Measurements from ENCODE around the gene PRAMEF12. TPM values are rescaled to one million over a fixed set of nuclear protein-coding genes. Genes with fewer than 3 reads are reported as not detected.

PRAMEF12 gene
- total RNA-seq, 2 donors from 2014 or later, result not detected

DNA sequence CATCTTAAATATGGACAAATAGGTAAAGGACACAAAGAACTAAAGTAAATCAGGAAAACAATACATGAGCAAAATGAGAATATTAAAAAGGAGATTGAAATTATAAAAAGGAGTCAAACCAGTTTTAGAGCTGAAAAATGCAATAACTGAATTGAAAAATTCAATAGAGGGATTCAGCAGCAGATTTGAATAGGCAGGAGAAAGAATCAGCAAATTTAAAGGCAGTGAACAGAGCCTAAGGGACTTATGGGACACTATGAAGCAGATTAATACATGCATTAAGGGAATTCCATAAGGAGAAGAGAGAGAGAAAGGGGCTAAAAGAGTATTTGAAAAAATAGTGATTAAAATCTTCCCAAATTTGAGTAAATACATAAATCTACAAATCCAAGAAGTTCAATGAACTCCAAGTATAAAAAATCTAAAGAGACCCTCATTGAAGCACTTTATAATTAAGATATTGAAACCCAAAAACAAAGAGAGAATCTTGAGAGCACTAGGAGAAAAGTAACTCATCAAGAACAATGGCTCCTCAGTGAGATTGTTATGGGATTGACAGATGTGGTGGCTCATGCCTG is 24.7 kb upstream of the PRAMEF12 start:
- no peak overlapping the region for H3K4me3 ChIP-seq (ENCODE audit: low read length)
- Mint-ChIP-seq H3K27me3 (ENCODE audit: insufficient read depth) (no peaks in the 10 kb centered on the region), H3K27ac (no peak overlapping the region), H3K4me3 (no peak overlapping the region), H3K4me1 (no peaks in the 10 kb centered on the region), H3K9me3 (peaks cover 9% of the 10 kb centered on the region), H3K36me3 (ENCODE audit: low read depth) (no peaks in the 10 kb centered on the region)
- peaks cover 14% of the 10 kb centered on the region for H3K9me3 ChIP-seq (ENCODE audit: control insufficient read depth, low read length)
- H3K9ac ChIP-seq (ENCODE audit: extremely low read depth, low read length, poor library complexity, severe bottlenecking), result no peak overlapping the region
- no peaks in the 10 kb centered on the region for H3K4me1 ChIP-seq (ENCODE audit: control insufficient read depth, insufficient read depth, low read length)
- no peaks in the 10 kb centered on the region for H3K36me3 ChIP-seq (ENCODE audit: control insufficient read depth, insufficient read depth, low read length)
- no peak for DNase-seq
- TF ChIP-seq, protein P1, sequence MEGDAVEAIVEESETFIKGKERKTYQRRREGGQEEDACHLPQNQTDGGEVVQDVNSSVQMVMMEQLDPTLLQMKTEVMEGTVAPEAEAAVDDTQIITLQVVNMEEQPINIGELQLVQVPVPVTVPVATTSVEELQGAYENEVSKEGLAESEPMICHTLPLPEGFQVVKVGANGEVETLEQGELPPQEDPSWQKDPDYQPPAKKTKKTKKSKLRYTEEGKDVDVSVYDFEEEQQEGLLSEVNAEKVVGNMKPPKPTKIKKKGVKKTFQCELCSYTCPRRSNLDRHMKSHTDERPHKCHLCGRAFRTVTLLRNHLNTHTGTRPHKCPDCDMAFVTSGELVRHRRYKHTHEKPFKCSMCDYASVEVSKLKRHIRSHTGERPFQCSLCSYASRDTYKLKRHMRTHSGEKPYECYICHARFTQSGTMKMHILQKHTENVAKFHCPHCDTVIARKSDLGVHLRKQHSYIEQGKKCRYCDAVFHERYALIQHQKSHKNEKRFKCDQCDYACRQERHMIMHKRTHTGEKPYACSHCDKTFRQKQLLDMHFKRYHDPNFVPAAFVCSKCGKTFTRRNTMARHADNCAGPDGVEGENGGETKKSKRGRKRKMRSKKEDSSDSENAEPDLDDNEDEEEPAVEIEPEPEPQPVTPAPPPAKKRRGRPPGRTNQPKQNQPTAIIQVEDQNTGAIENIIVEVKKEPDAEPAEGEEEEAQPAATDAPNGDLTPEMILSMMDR (conservative IDR thresholded peaks at IDR 0.05), result no peak
- H3K27me3 ChIP-seq (ENCODE audit: control insufficient read depth, insufficient read depth, low read length, poor library complexity, severe bottlenecking), result no peaks in the 10 kb centered on the region
- H3K27ac ChIP-seq (ENCODE audit: low read depth, low read length), result no peak overlapping the region

DNA sequence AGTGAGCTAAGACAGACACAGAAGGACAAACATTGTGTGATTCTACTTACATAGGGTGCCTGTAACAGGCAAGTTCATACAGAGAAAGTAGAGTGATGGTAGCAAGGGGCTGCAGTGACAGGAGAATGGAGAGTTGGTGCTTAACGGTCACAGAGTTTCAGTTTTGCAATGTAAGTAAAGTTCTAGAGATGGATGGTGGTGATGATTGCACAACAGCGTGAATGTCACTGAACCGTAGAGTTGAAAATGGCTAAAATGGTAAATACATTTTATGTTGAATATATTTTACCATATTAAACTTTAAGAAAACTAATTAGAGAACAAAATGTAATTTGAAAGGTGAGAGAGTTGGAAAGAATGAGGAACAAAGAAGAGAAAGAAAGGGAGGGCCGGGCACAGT is 18.8 kb upstream of the PRAMEF12 start:
- Mint-ChIP-seq H3K4me1 (no peaks in the 10 kb centered on the region), H3K27ac (no peak overlapping the region), H3K9me3 (no peaks in the 10 kb centered on the region), H3K36me3 (ENCODE audit: low read depth) (no peaks in the 10 kb centered on the region), H3K4me3 (no peak overlapping the region), H3K27me3 (ENCODE audit: insufficient read depth) (no peaks in the 10 kb centered on the region)
- Histone ChIP-seq H3K4me1 (ENCODE audit: control insufficient read depth, insufficient read depth, low read length) (no peaks in the 10 kb centered on the region), H3K4me3 (ENCODE audit: low read length) (no peak overlapping the region), H3K36me3 (ENCODE audit: control insufficient read depth, insufficient read depth, low read length) (no peaks in the 10 kb centered on the region), H3K27ac (ENCODE audit: low read depth, low read length) (no peak overlapping the region), H3K27me3 (ENCODE audit: control insufficient read depth, insufficient read depth, low read length, poor library complexity, severe bottlenecking) (no peaks in the 10 kb centered on the region), H3K9ac (ENCODE audit: extremely low read depth, low read length, poor library complexity, severe bottlenecking) (no peak overlapping the region), H3K9me3 (ENCODE audit: control insufficient read depth, low read length) (no peaks in the 10 kb centered on the region)
- 93 to 100% methylated on average over 1 to 4 of the region's 4 CpGs for WGBS, 2 experiments (ENCODE audit: insufficient coverage in 1 of 2, insufficient read length in 1 of 2)
- TF ChIP-seq, protein P1 (conservative IDR thresholded peaks at IDR 0.05), result no peak
- peak; percentile 10 for DNase-seq

DNA sequence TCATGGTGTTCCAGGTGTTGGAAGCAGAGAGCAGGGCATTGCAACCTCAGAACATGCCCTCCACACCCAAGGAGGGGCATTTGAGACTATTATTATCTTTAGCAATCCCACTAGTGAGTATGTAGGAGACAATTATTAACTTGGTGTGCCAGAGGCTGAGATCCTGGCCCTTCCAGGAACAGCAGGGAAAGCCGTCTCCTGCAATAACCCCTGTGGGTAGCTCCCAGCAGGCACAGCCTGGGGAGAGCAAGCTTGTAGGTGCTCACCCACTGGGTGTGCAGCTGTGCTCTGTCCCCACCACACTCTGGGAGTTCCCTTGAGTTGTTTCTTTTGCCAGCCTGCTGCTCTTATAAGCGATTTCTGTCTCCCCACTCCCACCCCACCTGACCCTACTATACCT is 17.3 kb upstream of the PRAMEF12 start:
- H3K27me3 Mint-ChIP-seq (ENCODE audit: insufficient read depth), result no peaks in the 10 kb centered on the region
- Histone ChIP-seq H3K4me1 (ENCODE audit: control insufficient read depth, insufficient read depth, low read length) (no peaks in the 10 kb centered on the region), H3K9ac (ENCODE audit: extremely low read depth, low read length, poor library complexity, severe bottlenecking) (no peak overlapping the region), H3K9me3 (ENCODE audit: control insufficient read depth, low read length) (no peaks in the 10 kb centered on the region), H3K27ac (ENCODE audit: low read depth, low read length) (no peak overlapping the region), H3K4me3 (ENCODE audit: low read length) (no peak overlapping the region), H3K36me3 (ENCODE audit: control insufficient read depth, insufficient read depth, low read length) (no peaks in the 10 kb centered on the region), H3K27me3 (ENCODE audit: control insufficient read depth, insufficient read depth, low read length, poor library complexity, severe bottlenecking) (no peaks in the 10 kb centered on the region)
- DNase-seq, result no peak
- no peaks in the 10 kb centered on the region for H3K4me1 Mint-ChIP-seq
- H3K27ac Mint-ChIP-seq, result no peak overlapping the region
- 85 to 88% methylated on average over 1 to 2 of the region's 2 CpGs for WGBS, 2 experiments (ENCODE audit: insufficient coverage in 1 of 2, insufficient read length in 1 of 2)
- H3K9me3 Mint-ChIP-seq, result no peaks in the 10 kb centered on the region
- H3K36me3 Mint-ChIP-seq (ENCODE audit: low read depth), result no peaks in the 10 kb centered on the region
- TF ChIP-seq, protein P1 (conservative IDR thresholded peaks at IDR 0.05), result no peak
- H3K4me3 Mint-ChIP-seq, result no peak overlapping the region

All from endodermal cell (in vitro differentiated cells).